Measurements from ENCODE around the gene PHF12.
"Not testable (repeated sequence)": the region's sequence is repeated elsewhere in the genome, so short reads cannot be mapped to it uniquely, and the experiment has no call there.

Gene PHF12

DNA sequence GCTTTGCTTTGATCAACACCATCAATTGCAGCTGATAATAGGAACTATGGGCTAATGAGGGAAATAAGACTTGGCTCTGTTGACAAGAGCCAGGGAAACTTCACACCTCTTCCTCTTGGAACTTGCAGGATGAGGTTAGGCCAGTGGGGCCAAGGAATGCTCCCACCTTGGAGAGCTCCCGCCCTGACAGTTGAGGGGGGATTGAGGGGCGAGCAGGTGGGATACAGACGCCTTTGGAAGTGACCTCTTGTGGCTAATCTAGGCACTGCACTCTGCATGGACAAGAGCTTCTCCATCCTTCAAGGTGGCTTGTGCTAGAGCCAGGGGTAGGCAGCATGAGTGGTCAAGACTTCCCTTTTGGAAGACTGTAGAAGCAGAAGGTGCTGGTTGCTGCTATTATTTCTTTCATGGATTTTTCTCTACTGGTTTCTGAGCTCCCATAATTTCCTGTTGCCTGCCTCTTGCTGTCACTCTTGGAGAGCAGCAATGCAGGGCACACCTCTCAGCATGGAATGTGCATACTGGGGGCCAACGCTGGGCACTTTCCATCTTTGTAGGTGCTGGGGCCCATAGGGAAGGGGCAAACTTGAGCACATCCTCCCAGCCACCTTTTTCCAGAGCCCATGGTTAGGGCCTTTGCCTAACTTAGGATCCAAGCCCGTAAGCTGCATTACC lies 2.3 kb upstream of the PHF12 start:
- DNase-seq = no peak

DNA sequence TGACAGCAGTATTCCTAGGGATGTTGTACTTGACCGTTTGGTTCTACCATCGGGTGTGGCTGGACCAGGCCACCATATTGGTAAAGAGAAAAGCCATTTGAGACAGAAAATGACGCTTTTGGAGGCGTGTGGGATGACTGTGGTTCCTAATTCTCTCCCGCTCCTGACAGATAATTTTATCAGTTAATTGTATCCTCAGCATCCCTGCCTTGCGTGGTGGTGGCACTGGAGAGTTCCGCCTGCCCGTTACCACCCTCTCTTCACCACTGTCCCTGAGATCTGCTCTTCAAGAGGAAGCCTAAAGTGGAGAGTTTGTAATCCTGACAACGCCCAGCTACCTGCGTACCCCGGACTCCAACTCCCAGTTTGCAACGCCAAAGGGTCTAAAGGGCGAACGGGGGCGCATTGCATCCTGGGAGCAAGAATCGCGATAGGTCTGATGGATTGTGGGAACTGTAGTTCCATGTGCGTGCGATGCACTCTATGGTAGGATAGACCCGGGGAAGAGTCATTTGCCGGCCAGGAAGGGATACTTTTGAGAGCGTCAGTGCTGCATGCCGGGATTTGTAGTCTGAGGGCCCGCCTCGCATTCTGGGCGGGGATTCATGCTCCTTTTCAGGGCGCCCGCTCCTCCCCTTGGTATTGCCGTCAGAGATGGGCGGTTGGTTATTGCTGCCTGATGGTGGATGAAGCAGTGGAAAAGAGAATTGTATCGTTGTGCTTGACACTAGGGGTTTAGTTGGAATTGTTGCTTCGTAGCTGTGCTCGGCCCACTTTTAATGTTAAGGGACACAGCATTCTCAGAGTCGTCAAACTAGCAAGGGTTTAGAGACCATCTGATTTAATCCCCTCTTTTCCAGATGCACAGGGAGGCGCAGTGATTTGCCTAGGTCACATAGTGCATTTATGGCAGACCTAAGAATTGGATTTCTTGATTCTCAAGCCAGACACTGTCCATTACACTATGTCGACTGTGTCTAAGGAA lies 965 bp upstream of the PHF12 start:
- DNase-seq = peak; percentile 98 to 100

DNA sequence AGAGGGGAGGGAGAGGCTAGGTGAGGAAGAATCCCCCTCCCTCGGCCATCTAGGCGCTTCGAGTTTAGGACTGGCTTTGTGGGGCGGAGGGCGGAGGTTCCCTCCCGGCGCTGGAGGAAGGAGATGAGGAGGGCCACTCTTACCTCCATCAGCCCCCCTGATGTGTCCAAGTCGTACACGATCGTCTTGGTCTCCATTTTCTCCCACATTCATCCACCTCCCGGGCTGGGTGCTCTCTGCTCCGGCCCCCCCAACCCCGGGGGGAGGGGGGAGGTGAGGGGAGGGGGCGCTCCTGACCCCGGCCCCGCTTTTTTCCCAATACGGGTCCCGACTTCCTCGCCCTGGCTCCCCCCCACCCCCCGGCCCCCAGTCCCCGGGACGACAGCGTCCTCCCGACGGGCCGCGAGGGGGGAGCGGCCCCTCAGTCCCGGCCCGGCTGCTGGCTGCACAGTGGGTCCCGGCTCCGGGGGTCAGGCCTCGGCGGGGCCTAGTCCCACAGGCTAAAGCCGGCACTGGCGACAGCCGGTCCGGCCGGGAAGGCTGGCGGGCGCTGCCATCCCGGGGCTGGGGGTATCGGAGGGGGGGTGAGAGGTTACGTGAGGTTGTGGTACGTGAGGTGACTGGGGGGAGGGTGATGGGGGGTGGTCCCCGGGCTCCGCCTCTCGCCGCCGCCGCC lies 428 bp downstream of the PHF12 start:
- DNase-seq = no peak

DNA sequence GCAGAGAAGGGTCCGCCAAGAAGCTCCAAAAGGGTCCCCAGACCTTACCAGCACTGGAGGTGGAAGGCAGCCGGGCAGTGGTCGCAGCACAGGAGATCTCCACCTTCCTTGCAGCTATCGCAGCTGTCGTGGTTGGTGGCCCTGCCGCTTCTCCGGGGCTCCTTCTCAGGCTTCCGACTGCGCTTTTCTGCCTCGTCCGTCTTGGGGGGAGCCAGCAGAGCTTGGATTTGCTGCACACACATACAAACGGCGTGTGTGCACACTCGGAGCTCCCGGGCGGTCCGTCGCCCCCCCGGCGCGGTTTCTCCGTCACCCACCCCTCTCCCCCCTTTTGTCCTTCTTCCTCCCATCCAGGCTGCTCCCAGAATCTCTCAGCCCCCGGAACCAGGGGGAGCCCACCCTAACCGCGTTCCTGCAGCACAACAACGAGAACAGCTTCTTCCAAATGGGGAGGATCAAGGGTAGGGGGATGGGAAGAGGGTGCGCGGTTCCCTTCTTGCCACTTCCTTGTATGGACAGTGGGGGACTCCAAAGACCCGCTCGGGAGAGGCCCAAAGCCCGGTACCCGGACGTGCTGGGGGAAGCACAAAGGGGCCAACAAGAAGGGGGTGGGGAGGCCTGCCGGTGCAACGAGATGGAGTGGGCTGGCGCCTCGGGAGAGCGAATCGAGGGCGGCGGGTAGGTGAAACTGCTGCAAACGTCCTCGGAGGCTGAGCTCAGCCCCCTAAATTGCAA lies 1.1 kb downstream of the PHF12 start:
- no peak for DNase-seq

DNA sequence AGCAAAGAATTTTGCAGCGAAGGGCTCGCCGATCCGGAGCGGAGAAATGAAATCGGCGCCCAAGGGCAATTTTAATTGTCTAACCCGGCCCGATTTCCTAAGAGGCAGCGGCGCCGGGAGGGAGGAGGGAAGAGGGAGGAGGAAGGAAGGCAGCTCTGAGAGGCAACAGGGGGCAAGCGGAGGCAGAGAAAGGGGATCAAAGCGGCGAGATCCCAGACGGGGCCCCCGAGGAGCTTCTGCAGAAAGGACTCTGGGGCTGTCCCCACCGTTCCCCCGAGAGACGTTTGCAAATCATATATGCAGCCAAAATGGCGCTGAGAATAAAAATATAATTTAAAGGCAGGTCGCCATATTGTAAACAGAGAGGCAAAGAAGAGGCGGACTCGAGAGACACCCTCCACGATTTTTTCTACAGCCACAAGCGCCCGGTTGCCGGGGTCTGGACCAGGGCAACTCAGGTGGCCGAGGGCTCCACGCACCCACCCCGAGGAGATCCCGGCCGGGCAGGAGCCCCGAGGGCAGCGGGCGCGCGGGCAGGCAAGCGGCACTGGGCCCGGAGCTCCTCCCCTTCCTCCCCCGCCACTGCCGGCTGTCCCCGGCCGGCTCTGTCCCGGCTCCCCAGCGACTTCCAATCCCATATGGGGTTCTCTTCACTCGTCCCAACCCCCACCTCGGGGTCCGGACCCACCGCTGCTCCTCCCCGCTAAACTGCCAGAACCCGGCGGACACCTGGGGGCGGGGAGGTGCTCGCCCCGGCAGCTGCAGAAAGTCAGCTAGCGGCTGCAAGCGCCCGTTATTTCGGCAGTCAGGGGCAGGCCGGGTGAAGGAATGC lies 1.9 kb downstream of the PHF12 start:
- peak; percentile 73 to 77 for DNase-seq

DNA sequence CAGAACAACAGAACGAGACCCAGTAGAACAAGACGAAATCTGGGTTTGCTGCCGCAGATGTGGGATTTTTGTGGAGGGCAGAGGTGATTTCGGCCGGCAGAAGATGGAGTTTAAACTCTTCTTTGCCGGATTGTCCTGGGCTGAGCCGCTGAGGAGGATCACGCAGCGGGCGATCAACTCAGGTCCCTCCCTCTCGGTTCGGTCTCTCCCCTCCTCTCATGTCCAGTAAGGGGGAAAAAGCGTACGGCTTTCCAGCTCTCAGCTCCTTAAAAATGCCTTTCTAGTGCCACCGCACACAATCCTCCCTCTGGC lies 2.5 kb downstream of the PHF12 start:
- peak in 1 of 2 donors; percentile 69 for DNase-seq

DNA sequence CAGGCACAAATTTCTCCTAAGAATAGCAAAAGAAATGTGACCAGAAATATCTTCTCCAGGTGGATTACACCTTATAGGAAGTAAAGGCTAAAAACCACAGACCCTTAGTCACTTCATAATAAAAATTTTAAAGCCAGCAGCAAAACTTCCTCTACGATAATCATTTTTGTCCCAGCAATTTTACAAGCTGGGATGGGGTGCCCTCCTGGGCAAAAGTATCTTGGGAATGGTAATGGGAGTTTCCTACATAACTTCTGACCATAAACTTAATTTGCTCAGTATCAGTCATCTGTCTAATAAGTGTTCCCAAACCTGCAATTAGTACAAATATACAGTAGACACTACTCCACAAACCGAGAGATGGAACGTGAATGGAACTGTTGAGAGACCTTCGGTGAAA lies 3.0 kb downstream of the PHF12 start:
- no peak for DNase-seq

- no peak for DNase-seq
These were observed 3.7 kb downstream of the PHF12 start for GRCh38 chr17:28947639-28948038.

- no peak for DNase-seq
These were observed 5.1 kb downstream of the PHF12 start for GRCh38 chr17:28946239-28946638.

DNA sequence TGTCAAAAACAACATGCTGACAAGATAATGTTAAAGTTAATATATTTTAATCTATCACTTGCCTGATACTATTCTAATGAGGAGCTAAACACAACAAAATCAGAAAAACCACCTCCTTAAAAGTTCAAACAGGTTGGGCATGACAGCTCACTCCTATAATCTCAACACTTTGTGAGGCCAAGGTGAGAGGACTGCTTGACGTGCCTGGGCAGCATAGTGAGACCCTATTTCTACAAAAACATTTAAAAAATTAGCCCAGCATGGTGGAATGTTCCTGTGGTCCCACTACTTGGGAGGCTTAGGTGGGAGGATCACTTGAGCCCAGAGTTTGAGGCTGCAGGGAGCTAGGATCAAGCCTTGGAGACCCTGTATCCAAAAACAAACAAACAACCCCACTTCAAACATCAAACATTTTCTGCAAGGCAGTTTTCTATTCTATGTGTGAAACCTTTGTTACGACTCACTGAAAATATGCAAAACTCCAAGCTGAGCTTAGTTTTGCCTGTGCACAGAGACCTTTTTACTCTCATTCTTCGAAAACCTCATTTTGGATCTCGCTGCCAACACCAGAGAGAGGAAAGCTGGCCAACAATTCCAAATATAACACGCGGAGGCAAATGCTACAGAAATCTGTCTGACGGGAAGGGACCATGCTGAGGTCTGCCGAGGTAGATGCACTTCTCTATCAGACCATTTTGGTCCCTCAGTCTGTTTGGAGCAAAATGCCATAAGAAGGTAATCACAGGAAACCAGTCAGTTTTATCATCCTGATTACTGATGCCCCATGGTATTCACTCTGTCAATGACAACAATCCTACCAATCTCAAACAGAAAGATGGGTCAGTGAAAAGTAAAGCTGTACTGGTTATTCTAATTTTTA lies 6.2 kb downstream of the PHF12 start:
- no peak for DNase-seq

DNA sequence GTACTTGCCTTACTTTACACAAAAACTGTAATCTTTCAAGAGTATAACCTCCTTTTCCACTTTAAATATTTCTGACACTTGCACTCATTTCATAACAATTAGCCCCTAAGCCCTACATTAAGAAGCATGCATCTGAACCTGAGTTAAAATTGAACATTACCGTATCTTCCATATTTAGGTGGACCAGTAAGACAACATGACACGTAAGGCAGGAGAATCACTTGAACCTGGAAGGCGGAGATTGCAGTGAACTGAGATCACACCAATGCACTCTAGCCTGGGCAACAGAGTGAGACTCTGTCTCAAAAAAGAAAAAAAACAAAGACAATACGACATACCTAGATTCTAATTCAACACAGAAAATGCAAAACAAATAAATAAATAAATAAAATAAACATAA lies 7.0 kb downstream of the PHF12 start:
- DNase-seq = no peak

DNA sequence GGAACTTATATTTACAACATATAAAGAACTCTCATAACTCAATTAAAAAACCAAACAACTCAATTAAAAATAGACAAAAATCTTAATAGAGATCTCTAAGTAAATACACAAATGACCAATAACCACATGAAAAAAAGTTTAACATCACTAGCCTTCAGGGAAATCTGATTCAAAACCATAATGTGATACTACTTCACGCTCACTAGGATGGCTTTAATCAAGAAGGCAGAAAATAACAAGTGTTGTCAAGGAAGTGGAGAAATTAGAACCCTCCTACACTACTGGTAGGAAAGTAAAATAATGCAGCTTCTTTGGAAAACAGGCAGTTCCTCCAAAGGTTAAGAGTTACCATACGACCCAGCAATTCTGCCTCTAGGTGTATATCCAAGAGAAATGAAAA lies 8.4 kb downstream of the PHF12 start:
- DNase-seq = no peak

GRCh38 chr17:28941251-28941650 lies 10.1 kb downstream of the PHF12 start:
- DNase-seq = no peak

DNA sequence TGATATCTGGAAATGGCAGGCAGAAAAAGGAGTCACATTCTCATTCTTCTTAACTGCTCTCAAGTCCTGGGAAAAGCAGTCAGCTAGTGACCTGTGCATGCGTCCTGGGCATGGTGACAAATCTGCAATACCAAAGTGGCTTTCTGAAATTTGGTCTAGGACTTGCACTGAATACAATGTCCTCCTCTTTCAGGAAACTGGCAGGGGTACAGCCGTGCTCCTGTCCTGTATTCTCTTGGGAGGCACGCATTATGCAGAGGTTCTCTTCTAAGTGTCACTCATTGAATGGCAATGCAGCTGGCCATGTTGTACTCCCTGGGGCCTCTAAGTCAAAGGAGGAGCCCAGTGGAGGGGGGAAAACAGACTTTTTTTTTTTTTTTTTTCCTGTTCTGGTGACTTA lies 10.6 kb downstream of the PHF12 start:
- no peak for DNase-seq

- no peak for DNase-seq
These were observed 11.2 kb downstream of the PHF12 start for GRCh38 chr17:28940142-28940541.

GRCh38 chr17:28938552-28938951 lies 12.8 kb downstream of the PHF12 start:
- DNase-seq = peak in 1 of 2 donors; percentile 55

- peak; percentile 39 to 88 for DNase-seq
These were observed 14.1 kb downstream of the PHF12 start for GRCh38 chr17:28937044-28937729.

DNA sequence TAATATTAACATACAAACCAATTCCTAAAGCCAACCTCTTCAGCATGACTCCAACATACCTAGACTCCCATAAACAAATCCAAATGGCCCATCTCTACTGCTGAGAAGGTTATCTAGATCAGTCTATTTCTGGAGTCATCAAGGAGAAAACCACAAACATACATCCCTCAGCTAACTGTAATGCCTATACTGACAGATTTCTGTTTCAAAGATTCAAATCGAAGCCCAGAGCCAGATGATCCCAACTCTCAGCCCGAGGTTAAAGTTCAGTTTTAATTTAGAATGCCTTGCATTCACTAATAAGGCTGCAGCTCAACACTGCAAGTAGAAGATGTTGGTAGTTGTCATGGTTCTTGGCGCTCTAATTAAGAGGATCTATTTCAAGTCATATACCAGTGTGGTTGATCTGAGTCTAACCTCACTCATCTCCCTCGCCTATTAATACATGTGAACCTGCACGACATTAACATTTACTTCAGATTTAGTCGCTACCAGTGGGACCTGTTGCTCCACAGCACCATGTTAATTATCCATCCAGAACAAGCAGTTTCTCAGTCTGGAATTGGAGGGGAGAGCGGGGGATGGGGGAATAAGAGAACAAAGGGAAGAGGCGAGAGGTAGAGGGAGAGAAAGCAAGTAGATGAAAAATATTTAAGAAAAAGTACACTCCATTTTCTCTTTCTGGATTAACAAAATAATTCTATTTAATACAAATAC lies 15.4 kb downstream of the PHF12 start:
- no peak for DNase-seq

GRCh38 chr17:28934508-28934907 lies 16.8 kb downstream of the PHF12 start:
- DNase-seq = not testable (repeated sequence)

- DNase-seq = no peak
These were observed 21.5 kb downstream of the PHF12 start for GRCh38 chr17:28929787-28930186.
